Islet precursor cell (in vitro differentiated cells): ENCODE measurements around the gene STX11.
"Not testable (repeated sequence)": the region's sequence is repeated elsewhere in the genome, so short reads cannot be mapped to it uniquely, and the experiment has no call there.

Experiments used
- DNase-seq: peaks from one replicate; pipeline ENCODE4 v3.0.0-alpha.2; 2018

STX11 gene

DNA sequence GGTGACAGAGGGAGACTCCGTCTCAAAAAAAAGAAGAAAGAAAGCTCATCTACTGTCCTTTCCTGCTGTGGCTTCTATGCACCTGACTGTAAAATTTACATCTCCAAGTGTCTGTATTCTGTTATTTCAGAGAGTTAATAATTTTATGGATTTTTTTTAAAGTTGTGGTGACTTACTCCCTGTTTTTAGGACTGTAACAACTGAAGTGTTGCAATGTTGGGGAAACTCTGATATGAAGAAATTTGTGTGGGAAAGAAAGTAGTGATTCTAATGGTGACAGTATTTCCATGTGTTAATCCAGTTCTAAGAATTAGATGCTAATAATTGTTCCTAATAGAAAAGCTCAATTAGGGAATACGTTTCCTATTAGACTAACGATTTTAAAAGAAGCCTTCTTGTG, 27.4 kb downstream of the STX11 start:
- no peak for DNase-seq

DNA sequence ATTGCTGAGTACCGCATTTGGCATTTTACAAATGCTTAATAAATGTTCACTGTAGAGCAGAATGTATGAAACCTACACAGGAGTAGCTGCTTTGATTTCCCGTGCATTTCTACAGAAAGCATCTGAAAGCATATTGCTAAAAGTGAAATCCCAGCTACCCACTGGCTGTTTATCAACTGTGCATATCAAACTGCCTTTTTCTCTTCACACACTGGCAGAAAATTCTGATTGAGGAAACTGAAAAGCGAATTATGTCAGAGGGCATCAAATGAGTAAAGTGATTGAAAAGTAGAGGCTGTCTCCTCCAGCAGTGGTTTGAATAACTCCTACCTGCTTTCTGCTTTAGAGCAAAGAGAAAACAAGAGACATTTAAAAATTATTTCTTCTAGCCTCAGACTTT, 28.0 kb downstream of the STX11 start:
- DNase-seq: no peak

DNA sequence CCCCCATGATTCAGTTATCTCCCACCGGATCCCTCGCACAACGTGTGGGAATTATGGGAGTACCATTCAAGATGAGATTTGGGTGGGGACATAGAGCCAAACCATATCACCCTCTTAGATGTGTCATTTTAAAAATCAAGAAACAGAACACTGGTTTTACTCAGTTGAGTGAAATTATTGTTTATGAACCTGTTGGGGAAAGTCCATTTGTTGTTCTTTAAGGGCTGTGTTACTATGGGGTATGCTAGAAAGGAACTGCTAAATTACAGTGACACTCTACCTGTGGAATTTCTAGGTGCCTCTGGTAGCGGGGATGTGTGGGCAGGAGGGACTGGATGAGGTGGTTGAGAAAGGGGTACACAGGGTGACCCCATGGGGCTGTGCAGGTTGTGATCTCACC, 28.9 kb downstream of the STX11 start:
- no peak for DNase-seq

DNA sequence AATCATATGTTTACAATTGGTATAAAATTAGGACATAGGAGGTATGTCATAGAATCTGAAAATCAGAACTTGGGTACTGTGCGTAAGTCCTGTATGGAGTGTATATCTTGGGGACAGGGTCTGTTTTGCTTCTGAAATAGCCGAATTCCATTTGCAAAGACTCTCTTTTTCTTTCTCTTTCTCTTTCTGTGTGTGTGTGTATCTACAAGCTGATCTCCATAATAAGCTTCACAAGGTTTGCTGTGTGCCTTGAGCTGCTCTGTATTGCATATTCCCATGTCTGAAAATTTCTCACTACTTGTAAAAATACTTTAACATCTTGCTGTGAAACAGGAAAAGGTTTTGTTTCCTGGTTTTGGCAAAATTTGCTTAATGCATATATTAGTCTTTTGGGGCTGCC, 29.5 kb downstream of the STX11 start:
- DNase-seq: no peak

DNA sequence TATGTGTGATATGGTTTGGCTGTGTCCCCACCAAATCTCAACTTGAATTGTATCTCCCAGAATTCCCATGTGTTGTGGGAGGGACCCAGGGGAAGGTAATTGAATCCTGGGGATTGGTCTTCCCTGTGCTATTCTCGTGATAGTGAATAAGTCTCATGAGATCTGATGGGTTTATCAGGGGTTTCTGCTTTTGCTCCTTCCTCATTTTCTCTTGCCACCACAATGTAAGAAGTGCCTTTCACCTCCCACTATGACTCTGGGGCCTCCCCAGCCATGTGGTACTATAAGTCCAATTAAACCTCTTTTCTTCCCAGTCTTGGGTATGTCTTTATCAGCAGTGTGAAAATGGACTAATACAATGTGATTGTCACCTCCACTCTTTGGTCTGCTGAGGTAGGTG, 30.0 kb downstream of the STX11 start:
- DNase-seq: not testable (repeated sequence)

DNA sequence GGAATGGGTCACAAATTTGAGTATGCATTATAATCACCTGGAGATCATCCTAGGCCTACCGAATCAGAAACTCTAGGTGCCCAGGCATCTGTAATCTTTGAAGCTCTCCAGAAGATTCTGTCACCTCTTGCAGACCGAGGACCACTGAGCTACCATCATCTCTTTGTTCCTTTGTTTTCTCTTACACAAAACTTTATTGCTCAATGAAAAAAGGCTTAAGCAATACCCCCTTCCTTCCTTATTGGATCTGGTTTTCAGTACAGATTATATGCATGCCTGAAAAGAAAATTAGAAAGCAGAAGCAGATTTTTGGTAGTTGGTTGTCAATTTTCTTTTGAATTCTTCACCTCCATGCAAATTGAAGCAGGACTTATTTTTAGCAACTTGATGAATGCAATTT, 31.3 kb downstream of the STX11 start:
- no peak for DNase-seq

DNA sequence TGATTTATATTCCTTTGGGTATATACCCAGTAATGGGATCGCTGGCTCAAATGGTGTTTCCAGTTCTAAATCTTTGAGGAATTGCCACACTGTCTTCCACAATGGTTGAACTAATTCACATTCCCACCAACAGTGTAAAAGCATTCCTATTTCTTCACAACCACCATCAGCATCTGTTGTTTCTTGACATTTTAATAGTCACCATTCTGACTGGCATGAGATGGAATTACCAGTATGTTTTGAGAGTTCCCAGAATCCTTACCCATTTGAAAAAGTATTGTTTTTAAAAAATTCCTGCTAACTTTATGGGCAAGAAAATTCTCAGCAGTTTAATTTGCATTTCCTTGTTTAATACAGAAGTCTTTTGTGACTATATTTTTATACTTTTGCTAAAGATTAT, 33.9 kb downstream of the STX11 start:
- DNase-seq: not testable (repeated sequence)

DNA sequence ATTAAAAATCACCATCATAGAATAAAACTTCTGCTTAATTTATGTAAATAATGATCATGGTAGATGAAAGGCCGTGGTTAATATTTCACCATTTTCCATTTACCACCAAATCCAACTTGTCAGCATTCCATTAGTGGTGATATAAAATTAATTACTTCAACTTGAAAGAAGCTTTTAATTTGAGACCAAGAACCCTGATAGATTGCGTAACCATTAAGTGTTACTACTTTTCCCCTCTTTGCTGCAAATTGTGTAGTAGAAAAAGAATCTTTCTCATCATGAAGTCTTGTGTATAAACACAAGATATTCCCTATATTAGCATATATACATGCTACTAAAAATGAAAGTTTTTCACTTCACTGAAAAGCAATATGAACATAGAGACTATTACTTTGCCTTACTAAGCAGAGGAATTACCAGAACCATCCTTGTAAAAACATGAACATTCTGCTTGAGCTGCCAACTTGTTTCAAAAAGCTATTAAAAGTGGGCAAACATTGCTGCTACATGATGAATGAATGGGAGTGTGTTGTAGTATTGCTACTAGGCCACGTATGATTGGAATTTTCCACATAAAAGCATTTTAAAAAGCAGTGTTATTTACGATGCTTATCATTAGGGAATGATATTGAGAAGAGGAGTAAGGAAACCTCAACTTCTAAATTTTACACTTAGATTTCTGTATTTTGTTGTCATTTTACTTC, 35.0 kb downstream of the STX11 start:
- no peak for DNase-seq

DNA sequence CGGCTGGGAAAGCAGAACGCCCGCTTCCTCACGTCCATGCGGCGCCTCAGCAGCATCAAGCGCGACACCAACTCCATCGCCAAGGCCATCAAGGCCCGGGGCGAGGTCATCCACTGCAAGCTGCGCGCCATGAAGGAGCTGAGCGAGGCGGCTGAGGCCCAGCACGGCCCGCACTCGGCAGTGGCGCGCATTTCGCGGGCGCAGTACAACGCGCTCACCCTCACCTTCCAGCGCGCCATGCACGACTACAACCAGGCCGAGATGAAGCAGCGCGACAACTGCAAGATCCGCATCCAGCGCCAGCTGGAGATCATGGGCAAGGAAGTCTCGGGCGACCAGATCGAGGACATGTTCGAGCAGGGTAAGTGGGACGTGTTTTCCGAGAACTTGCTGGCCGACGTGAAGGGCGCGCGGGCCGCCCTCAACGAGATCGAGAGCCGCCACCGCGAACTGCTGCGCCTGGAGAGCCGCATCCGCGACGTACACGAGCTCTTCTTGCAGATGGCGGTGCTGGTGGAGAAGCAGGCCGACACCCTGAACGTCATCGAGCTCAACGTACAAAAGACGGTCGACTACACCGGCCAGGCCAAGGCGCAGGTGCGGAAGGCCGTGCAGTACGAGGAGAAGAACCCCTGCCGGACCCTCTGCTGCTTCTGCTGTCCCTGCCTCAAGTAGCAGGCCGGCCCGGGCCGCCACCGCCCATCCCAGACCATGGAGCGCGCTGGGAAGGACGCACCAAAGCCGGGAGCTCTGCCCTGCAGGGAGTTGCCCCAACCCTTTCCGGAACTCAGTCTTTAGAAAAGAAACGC, 36.7 kb downstream of the STX11 start:
- DNase-seq: no peak

DNA sequence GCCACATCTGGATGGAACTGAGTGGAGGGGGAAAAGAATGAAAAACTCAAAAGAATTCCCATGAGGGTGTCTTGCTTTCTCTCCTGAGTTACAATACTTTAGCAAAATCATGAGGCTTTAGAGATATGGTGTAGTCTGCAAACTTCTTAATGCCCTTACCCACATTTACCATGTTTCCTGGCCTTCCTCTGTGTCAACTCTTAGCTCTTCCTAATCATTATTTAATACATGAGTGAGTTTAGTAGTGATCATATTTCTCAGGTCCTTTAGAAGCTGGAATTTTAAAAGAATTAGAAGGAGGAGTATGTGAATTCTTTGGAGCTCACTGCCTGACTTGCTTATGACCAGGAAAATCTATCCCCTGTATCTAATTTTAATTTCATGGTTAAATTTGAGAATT, 39.0 kb downstream of the STX11 start:
- no peak for DNase-seq

DNA sequence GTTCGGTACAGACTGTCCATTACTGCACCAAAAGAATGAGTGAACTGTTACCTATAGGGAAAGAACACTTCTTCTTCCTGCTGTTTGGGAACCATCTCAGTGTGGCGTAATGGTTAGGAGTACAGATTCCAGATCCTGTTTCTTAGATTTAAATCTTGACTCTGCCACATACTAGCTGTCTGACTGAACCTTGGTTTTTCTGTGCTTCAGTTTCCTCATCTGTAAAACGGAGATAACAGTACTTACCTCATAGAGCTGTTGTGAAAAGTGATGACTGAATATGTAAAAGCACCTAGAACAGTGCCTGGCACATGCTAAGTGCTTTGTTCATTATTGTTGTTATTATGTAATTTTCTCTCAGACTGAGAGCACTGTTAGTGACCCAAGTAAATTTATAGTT, 39.8 kb downstream of the STX11 start:
- DNase-seq: no peak

DNA sequence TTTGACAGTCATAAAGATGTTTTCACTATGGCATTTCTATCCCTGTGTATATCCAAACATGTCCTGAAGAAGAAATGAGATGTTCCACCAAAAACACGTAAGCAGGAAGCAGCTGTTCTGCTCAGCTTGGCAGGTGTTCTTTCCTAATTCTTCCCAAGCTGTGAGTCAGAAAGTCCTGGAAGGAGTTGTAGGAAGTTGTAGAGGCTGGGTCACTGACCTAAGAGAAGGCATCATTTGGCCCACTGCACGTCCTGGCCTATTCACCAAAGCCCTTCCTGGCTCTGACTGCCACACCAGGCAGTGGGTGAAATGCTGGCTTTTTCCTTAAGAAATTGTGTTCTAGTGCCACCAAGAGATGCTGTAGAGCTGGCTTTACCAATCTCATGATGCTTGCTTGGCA, 40.3 kb downstream of the STX11 start:
- no peak for DNase-seq

DNA sequence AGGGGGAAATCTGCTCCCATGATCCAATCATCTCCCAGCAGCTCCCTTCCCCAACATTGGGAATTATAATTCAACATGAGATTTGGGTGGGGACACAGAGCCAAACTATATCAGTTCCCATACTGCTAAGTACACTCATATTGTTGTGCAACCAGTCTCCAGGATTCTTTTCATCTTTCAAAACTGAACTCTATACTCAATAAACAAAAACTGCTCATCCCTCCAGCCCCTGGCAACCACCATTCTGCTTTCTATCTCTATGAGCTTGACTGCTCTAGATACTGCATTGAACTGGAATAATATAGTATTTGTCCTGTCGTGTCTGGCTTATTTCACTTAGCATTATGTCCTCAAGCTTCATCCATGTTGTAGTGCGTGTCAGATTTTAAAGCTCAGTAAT, 42.9 kb downstream of the STX11 start:
- DNase-seq: no peak

DNA sequence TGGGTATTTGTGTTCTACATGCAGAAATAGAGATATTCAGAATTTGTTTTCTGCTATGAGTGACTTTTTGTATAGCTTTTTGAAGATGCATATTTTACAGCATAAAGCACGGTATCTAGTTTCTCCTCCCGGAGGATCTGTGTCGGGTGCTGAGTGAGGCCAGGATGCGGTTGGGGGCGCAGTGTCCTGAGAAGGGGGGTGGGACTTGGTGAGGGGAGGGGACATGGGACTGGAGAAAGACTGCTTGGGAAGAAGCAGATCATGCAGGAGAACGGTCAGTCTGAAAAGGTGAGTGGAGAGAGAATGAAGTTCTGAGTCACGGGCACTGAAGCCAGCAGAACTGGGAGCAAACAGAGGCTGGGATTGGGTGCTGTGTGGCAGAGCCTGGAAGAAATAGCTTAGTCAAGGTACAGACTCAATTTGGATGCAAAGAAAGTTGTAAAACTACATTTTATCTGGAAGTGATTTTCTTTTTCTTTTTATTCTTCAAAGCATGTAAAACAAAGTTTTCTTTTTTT, 44.0 kb downstream of the STX11 start:
- DNase-seq: no peak

DNA sequence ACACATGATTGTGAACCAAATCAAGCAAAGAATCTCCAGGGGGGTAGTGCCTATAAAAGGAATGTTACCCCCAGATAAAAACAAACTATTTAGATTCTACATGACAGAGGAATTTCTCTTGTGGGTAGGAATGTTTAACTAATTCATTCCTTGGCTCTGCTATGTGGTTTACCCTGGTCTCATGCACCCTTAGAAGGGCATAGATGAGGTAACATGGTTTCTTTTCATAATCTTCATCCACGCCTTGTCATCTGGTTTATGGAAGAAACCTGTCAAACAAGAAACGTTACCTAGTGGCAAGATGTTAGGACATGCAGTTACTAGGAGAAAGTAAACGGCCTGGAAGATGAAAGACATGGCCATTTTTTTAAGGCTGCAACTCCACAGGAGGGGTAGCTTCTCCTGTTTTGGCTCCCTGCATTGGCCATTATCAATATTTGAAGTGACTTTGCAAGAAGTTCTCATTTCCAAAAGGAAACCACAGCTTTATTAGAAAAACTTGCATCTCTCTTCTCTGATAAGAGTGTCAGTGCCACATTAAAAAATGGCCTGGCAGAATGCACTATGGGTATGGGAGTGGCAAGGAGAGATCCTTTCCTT, 45.5 kb downstream of the STX11 start:
- no peak for DNase-seq

DNA sequence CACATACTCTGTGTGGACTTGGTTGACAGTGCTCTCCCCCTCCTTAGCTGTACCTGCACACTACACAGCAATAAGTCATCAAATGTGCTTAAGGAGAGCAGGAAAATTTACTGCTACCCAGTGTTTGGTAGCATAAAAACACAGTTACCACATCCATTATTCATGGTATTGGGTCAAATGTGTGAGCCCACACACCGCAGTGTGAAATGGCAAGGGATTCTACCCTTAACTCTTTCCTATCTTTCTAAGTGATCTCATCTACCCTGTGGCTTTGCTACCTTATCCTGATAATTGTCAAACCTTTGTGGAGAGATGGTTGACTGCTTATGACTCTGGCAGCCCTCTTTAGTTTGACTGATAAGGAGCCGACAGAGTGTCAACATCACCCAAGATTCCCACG, 47.6 kb downstream of the STX11 start:
- DNase-seq: no peak

DNA sequence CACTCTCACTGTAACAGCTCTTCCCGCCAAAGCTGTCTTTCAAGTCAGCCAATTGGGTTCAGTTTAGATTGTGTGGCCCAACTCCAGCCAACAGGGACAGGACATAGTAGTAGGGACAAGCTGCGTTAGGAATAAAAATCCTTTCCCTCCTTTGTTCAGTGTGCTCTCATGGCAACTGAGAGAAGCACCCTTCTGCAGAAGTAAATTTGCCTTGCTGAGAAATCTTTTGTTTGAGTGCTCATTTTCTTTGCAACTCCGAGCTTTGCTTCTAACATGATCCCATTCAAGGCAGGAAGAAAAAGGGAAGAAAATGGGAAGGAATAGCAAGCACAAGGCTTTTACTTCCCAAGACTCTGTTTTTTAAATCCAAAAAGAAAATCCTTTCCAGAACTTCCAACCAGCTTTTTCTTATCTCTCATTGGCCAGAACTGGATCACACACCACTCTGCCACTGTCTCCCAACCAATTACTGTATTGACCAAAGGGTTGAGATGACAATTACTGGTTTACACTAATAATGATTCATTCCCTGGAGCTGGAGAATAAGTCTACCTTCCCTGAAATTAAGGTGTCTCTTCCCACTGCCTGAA, 52.7 kb downstream of the STX11 start:
- no peak for DNase-seq

DNA sequence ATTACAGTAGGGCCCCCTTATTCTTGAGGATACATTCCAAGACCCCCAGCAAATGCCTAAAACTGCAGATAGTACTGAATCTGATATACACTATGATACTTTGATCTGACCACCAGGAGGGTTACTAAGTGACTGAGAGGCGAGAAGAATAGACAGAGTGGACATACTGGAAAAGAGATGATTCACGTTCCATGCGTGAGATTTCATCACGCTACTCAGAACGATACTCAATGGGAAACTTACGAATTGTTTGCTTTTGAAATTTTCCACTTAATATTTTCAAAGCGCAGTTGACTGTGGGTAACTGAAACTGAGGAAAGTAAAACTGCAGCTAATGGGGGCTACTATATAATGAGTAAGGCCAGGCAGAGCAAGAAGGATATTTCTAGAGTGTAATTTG, 60.8 kb downstream of the STX11 start:
- DNase-seq: no peak

DNA sequence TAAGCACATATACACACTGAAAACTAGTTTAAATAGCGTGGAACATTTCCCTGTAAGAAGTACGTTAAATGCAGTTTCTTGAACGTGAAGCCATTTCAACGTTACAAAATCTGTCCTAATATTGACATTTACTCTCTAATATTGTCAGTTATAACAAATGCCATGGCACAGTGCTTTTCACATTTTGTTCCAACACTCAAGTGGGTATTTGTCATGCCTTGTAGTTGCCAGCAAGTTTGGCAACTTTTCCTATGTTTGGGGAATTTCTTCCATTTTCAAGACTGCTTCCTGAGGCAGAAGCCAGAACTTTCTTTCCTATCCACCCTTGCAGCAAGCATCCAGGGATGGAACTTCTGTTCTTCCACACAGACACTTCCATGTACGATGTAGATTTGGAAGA, 63.0 kb downstream of the STX11 start:
- DNase-seq: no peak

DNA sequence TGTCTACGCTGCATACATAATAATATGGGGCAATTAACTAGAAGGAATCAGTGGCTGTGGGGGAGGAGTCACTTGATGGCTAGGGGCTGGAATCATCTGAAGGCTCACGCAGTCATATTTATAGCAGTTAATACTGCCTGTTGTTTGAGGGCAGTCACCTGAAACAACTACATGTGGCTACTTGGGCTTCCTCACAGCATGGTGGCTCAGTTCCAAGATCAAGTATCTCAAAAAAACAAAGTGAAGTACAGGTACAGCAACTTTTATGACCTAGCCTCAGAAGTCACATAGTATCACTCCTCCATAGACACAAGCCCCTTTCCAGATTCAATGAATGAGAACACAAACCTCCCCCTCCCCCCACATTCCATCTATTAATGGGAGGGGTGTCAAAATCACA, 63.7 kb downstream of the STX11 start:
- DNase-seq: no peak

DNA sequence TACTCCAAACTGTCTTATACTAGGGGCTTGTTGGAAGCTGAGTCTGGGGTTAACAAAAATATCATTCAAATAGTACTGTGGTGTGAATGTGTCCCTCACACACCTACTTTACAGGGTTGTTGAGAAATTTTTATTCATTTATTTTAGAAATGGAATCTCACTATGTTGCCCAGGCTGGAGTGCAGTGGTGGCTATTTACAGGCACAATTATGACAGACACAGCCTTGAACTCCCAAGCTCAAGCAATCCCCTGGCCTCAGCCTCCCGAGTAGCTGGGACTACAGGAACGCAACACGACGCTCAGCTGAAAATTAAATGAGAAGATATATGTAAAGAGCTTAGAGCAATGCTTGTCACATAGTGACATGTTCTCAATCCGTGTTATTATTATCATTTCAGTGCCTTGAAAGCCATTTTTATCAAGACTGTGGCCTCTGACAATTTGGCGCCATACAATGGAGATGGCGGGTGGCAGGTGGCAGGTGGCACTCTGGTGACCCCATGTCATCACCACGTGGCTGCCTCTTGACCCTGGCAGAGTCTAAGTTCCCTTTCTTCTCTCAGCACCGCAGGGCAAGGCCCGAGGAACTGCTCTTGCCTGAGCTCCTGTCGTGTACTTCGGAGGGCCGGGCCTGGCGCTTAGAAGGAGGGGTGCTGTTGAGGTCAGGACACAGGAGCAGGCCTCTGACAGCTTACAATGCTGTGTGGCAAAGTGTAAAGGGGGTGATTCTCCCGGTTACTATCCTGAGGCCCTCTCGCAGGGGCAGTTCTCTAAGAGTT, 64.5 kb downstream of the STX11 start:
- DNase-seq: no peak

DNA sequence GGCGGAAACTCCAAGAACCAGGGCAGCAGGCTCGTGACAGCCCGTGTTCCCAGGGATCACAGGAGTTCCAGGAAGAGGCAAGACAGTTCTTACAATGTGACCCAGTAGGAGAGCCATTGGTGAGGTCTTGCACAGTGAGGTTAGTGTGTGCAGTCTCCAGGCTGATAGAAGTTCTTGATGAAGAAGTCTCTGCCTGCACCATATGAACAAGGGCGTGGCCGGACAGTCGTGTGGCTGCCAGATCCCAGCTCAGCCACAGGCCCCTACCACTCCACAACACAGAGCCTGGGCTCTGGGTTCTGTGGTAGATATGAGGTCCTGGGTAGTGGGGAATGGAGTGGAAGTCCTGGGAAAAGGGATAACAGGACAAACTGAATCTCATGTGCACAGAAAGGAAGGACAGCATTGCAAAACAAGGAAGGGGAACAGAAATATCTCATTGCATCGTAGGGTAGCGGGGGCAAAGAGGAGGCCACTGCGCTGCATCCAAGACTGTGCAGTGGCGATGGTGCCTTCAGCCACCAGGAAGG, 65.2 kb downstream of the STX11 start:
- DNase-seq: no peak
